HG03060 (cell line): ENCODE results near the gene SLC12A8.

Experiments
- ATAC-seq: cut with Tn5 transposase; IDR thresholded peaks from one replicate; pipeline ENCODE4 v1.9.1; 2021; ENCODE audit warnings: low read depth, moderate number of reproducible peaks; ENCODE audit not compliant: unreplicated experiment

Gene SLC12A8

DNA sequence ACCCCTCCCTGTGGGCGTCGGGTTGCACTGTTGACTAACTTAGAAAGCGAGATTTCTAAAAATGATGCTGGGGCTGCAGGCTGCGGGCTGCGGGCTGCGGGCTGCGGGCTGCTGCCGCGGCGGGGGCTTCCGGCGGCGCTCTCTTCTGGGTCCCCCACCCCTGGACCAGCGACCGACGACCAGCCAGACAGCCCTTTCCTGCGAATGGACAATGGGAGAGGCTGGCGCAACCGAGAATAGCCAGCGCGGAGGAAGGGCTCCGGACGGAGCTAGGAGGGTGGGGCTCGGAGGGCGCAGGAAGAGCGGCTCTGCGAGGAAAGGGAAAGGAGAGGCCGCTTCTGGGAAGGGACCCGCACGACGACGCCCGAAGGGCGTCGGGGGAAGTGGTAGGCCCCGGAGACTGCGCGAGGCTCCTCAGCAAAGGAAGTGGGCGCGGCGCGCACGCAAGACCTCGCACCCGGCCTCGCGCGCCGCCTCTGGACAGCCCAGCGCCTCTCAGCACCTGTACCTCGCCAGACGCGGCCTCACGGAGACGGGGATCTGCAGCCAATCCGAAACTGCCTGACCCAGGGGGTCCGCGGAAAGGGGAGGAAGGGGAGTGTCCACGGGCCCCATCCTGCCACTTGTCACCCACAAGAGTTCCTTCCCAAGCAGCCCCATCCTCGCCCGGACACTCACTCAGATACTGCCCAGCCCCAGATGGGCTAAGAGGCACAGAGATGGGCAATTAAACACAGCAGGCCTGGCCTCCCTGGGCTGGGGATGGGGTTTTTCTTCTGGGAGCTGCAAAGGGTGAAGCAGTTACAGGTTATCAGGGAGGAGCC is 70.7 kb downstream of the SLC12A8 start:
- ATAC-seq, result peak; percentile 44

DNA sequence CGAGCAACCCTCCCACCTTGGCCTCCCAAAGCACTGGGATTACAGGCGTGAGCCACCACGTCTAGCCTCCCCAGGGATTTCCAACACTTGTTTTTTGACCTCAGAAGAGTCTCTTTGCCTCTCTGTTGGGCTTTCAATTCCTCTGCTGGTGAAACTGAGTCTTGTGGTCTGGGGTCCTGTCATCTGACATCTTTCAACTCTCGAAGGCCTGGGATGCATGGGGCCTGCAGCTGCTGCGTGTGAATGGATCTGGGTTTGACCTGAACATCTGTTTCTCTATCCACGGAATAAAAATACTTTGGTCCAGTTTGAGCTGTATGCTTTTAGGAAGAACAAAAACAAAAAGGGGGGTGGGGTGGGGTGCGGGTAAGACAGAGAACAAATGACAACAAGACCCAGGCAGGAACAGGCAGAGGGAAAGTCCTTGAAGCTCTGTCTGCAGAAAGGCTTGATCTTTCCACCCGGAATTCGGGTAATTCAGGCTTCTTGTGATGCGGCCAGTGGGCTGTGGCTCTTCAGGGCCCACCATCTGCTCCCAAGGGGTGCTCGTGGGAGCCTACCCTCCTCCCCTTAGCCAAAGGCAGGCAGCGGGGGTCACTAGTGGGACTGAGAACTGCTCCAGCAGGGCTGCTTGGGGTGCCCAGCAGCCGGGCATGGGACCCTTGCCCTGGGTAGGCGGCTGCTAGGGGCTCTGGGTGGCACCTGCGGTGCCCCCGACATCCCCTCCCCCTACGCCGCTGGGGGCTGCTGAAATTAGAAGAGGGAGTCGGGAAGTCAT is 71.5 kb downstream of the SLC12A8 start:
- ATAC-seq, result peak; percentile 11

DNA sequence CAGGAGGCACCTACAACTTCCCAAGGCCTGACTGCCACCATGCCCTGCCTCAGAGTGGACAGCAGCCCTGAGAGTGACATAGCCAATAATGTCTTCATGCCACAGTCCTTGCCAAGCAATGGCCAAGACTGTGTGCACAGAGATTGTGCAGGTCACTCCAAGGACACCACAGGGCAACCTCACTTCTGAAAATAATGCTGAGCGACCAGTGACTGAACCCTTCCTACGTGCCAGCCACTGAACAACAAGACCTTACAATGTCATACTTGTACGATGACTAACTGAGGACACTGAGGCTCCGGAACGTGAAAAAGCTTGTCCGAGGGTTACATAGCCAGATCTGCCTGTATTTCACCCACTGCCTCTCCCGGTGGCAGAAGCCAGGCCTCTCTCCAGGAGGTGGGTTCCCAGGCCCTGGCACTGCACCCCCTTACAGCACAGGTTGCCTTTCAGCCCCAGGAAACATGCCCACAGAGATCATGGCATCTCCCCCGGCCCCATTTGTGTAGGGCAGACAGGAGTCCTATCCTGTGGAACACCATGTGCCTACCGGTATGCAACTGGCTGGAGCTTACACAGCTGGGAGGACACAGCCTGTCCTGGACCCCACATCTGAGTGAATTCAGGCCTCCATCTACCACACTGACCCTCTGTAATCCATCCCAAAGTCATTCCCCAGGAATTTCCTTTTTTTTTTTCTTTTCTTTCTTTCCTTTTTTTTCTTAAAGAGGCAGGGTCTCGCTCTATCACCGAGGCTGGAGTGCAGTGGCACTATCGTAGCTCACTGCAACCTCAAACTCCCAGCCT is 72.3 kb downstream of the SLC12A8 start:
- no peak for ATAC-seq

DNA sequence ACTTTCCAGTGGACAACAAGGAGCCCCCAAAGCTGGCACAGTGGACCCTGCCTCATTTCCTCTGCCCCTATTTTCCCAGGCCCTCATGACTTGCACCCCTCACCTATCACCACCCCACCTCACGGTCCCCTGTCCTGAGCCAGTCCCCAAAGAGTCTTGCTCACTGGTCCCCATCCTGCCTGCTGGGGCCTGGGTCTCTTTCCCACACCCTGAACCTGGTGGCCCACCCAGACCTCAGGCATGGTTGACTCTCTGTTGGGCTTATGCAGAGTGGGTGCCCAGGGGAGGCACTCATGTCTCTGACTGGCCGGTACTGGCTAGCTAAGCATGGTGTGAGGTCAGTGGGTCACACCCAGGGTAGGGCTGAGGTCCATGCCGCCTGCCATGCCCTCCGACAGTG is 73.2 kb downstream of the SLC12A8 start:
- no peak for ATAC-seq

DNA sequence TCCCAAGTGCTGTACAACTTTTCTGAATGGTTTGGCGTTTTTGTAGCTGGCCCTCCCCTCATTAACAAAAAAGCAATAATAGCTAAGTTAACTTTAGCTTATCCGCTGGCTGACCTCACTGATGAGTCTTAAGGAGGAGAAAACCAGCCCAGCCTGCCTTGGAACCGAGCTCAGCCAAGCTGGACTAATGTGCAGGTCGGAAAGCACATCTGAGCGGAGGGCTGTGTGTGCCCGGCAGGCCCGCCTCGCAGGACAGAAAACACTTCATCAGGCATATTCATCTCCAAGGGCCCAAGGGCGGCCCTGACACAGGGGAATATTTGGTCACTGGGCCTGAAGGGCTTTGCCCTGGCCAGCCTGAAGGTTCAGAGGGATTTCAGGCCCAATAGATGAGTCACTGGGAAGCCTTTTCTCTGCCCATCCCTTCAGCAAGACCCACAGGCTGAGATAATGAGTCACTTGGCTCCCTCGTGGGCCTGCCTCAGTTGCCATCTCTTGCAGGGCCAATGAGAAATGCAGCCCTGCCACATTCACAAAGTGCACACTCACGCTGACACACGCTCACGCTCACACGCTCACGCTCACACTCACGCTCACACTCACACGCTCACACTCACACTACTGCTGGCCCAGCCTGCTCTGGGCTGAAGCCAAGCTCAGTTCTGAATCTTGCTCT is 75.1 kb downstream of the SLC12A8 start:
- ATAC-seq, result no peak

DNA sequence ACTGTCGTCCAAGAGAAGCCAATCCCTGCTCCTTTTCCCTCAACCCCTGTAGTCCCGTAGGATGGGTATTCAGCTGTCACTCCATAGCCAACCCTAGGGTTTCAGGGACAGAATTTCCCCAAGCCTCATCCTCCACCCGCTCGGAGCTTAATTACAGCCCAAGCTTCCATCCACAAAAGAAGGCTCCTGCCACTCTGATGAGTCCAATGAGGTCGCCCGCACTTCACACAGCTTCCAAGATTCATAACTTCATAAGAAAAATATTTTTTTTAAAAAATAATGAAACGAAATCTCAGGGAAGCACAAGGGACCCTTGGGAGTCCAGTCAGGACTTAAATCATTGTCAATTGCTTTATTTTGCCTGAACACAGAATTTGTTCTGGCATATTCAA is 75.6 kb downstream of the SLC12A8 start:
- no peak for ATAC-seq

DNA sequence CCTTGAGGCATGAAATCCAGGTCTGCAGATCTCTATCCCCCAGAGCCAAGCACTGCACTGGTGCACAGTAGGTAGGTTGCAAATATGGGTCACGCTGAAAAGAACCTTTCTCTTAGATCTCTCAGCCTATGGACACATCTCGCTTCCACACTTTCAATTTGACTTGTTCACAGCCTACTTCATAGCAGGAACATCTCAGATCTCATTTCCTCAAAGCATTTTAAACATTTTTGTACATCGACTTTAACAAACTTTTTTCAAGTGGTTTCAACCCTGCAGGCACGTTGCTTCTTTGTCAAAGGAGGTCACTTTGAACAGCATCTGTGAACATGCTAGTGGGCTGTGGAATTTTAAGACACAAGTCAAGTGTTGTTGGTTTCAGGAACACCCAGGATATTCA is 76.0 kb downstream of the SLC12A8 start:
- ATAC-seq, result no peak

DNA sequence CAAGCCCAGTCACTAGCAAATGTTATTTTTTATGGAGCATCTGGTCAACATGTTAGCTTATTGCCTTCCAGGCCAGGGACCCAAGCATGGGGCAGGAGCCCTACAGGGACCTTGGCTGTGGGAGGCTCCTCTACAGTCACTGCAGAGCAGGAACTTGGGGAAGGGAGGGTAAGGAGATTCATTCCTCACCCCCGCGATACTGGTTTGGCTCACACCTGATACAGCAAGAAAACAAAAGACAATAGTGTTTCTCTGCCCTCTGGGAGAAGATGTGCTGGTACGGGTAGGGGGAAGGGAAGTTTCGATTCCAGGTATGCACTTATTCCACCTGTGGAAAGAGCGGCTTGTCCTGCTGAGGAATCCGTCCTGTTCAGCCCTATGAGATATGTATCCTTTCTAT is 77.6 kb downstream of the SLC12A8 start:
- no peak for ATAC-seq

DNA sequence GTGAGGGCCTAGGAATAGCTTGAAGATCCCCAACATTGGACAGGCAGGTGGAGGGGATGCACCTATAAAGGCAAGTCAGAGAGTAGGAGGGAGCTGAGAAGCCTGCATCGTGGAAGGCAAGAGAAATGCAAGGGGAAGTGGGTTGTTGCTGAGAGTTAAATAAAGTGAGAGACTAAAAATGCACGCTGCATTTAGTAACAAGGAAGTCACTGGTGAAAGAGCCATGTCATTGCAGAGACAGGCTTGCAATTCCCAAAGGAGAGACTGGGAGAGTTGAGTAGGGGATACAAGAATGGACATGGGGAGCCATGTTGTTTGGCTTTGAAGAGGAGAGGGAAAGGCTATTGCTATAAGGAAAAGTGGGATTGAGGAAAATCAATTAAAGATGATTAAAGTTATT is 79.7 kb downstream of the SLC12A8 start:
- no peak for ATAC-seq

DNA sequence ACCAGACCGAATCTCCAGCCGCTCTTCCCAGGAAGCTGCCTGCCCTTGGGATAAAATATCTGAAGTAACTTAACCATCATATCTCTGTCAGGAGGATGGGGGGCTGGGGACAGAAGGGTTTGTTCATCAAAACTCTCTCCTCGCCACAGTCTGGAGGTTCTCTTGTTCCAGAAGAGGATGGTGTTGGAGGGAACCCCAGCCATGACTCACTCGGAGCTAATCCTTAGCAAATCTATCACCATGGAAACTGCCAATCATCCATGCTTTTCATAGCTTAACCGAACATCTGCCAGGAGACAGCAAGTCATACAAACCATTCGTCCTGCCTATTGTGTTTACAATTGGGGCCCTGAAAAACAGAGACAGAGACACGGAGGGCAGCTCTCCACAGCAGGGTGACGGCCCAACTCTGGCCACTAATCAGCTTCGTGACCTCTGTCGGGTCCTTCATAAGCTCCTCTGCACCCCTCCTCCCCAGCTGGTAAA is 83.0 kb downstream of the SLC12A8 start:
- no peak for ATAC-seq

DNA sequence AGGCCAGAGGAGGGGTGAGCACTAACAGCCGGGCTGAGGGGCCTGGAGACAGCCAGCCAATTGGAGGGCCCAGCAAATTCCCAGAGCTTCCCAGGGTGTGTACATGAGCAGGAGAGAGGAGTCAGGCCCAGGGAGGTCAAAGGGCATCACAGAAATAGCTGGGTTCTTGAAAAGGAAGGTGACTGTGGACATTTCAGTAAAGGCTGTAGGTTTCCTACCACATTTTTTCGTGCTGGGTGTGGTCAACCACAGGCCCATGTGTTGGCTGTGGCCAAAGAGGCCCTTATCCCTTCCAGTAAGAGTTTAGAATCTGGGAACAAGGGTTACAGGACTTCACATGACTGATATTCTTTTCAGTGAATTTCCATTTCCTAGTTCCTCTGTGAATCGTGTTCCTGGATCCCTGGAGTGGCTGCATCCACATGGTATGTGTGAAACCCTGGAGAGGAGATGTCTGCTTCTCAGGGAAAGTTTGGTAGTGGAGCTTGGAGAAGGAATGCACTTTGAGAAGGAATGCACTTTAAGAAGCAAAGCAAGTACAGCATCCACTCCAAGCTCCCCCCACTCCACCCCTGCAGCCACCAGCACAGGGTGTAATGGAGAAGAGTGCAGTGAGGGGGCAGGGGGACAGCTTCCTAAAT is 83.6 kb downstream of the SLC12A8 start:
- ATAC-seq, result no peak

DNA sequence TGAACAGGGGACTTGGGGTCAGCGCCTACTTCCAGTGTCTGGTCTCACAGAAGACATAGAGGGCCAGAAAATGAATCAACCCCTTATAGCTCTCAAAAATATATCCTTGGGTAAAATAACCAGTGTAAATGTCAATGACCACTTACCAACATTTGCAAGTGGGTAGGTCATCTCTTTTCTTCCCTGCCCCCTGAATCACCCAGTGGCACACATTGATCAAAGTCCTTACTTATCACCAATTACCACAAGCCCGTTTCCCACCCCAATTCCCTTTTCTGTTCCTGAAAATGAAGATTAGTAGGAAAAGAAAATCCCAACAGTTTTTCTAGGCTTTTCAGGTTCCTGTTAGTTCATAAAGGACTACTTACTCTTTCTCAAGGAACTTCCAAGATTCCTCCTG is 86.2 kb downstream of the SLC12A8 start:
- no peak for ATAC-seq

DNA sequence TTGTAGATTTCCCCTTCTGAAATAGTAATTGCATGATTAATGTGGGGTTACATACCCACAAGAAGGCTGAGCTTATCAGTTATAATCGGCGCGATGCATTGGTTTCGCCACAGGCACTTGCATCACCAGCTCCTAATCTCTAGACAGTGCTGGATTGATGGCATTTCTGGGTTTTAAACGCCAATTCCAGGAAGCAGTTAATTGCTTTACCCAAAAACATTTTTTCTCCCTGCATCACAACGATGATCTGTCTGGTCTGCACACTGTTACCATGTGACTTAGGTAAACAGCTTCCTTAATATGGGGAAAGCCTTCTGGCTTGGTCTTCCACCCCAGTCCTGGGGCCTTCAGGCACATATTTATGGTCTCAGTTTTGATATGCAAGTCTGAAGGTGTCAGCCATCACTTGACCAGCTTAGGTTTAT is 86.7 kb downstream of the SLC12A8 start:
- no peak for ATAC-seq

DNA sequence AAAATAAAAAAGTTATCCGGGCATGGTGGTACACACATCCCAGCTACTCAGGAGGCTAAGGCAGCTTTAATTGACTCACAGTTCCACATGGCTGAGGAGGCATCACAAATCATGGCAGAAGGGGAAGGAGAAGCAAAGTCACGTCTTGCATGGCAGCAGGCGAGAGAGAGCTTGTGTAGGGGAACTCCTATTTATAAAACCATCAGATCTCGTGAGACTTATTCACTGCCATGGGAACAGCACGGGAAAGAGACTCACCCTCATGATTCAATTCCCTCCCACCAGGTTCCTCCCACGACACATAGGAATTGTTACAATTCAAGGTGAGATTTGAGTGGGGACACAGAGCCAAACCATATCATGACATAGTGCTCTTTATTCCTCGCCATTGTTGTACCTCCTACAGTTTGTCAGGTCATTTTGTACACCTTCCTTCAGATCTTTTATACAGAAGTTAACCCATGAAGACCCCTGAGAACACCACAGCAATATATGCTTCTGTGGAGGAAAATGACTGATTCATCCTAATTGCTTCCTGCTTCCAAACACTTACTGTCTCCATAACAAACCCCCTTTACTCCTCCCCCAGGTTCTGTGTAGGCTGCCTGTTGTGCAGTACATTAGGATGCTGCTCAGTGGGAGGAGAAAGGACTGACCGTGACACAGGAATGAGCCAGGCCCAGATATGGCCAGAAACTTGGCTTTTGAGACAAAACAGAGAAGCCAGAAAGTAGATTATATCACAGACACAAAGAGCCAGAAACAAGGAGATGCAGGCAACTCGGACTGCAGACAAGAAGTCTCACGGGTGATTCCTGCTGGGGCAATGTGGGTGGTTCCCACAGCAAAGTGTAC is 88.9 kb downstream of the SLC12A8 start:
- no peak for ATAC-seq

DNA sequence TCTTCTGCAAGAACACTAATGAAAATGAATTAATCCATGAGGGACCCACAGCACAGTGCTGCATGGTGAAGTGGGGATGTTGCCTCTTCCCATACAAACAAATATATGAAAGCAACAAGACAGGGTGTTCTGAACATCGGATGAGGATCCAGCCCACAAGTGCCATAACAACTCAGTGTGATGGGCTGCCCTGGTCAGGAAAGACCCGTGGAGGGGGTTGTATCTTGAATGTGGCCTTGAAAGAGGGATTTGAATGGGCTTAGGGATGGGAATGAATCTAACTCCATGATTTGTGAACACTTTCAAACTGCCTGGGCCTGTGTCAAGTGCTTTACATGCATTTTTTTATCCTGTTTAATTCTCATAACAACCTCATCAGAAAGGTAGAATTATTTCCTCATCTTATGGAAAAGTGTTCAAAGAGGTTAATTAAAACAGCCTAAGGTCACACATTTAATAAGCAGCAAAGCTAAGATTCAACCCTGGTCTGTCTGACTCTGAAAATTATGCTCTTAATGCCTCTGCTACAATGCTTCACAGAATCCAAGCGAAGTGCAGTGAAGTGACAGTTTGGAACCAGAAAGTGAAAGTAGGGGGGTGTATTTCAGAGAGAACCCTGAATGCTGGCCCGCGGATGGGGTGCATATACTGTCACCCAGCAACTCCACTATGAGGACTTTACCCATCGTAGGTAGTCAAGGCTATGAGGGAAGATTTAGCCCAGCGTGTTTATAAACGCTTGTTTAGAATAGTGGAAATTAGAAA is 91.1 kb downstream of the SLC12A8 start:
- ATAC-seq, result no peak

DNA sequence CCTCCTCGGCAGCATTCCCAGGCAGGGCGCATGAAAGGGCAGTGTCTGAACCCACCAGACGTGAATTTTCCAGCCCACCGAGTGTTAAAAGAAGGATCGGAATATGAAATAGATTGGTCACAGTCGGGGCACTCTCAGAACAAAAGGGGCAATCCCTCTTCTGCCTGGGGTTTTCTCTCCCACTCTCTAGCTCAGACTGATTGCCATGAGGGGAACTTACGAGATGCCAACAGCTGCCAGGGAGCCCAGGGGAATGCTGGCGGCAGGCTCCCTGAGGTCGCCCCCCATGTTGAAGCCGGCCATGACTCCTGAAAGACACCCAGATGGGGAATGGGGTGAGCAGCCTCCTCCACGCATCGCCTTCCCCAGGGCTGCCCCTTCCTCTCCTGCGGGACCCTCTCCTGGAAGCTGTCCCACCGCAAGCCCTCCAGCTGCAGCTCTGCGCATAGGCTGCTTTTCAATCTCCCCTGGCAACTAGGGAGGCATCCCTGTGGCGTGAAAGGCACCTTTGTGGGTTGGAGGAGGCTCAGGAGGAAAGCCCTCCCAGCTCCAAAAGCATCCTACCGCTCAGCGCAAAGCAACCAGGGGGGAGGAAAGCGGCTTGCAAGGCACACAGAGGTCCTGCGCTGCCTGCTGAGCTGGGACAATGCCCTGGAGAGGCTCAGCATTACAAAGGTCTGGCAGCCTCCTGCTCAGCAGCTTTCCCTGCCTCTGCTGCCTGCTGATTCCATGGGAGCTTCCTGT is 92.0 kb downstream of the SLC12A8 start:
- ATAC-seq, result no peak

DNA sequence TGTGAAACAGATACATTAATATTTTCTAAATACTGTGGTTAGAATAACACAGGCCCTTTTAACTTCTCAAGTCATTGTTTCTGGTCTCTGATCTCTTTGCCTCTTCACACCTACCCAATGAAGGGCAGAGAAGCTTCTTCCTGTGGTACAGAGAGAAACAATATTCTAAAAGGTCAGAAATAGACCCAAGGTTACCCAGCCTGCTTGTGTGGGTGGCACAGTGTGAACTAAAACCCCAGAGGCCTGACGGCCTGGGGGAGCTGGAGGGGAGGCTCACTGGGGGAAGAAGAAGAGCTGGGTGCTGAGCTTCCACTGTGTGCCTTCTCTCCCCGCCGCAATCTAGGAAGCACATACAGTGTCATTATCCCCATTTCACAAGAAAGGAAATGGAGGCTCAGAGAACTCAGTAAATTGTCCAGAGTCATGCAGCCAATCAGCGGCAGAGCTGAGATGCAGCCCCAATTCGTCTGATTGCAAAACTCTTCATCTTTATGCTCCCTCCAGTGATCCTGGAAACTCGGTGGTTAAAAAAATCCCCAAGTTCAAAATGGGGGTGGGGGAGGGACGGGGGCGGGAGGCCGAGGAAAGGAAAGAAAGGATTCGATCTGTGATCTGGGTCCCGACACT is 92.7 kb downstream of the SLC12A8 start:
- ATAC-seq, result peak; percentile 54
